OCI-LY7 (cell line): ENCODE data around the gene PDE6D.

Experiments used
- CTCF ChIP-seq: fragments of 200-600 bp; sonication (generic); conservative IDR thresholded peaks from 2 replicates; pipeline ENCODE4 v1.5.1; 2014; ENCODE audit warnings: mild to moderate bottlenecking, antibody characterized with exemption, low read length, moderate library complexity, mixed read lengths
- EZH2phosphoT487 ChIP-seq: fragments of 200-600 bp; sonication (generic); IDR thresholded peaks from 2 replicates; pipeline ENCODE4 v1.6.1; 2018; ENCODE audit warnings: low read depth, borderline replicate concordance, mild to moderate bottlenecking, mixed run types, antibody characterized with exemption, low read length, moderate library complexity, mixed read lengths

- no peak for TF ChIP-seq CTCF
- no peak for TF ChIP-seq EZH2phosphoT487
Measured at GRCh38 chr2:231791107-231791506, 10.0 kb upstream of the PDE6D start.
